ENCODE results near the gene UBL4A. TPM values are rescaled to one million over a fixed set of nuclear protein-coding genes. Genes with fewer than 3 reads are reported as not detected.

Gene UBL4A
- total RNA-seq, 1 experiment from 2014 or later, result 109 TPM

- in situ Hi-C loops (cut with HindIII; ENCODE audit: low pct_unique_long_range_greater_than_20kb, low sequenced_read_pairs), result no loop called here
Measured at GRCh38 chrX:154450312-154450711, 36.1 kb downstream of the UBL4A start.

DNA sequence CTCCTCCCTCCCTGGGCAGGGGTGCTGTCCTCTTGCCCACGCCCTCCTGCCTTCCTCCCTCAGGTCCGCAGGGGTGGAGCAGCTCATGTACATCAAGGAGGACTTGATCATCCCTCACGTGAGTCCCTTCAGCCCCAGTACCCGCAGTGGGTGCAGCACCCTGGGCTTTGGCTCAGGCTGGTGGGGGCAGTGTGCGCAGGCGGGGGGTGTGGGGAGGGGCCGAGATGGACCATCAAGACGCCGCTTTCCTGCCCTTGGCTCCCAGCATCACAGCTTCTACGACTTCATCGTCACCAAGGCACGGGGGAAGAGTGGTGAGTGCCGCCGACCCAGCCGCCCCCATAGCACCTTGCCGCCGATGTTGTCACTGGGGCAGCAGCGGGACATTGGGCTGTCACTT, 36.8 kb downstream of the UBL4A start:
- no peak for DNase-seq (ENCODE audit: low read depth)
- in situ Hi-C loops (cut with HindIII; ENCODE audit: low pct_unique_long_range_greater_than_20kb, low sequenced_read_pairs), result no loop called here

More at GRCh38 chrX:154450312-154450711, 36.1 kb downstream of the UBL4A start:
- DNase-seq (ENCODE audit: low read depth), result no peak

GRCh38 chrX:154448484-154448883, 37.9 kb downstream of the UBL4A start:
- in situ Hi-C loops (cut with HindIII; ENCODE audit: low pct_unique_long_range_greater_than_20kb, low sequenced_read_pairs), result no loop called here
- no peak for DNase-seq (ENCODE audit: low read depth)

- in situ Hi-C loops (cut with HindIII; ENCODE audit: low pct_unique_long_range_greater_than_20kb, low sequenced_read_pairs), result no loop called here
- no peak for DNase-seq (ENCODE audit: low read depth)
Measured at GRCh38 chrX:154446430-154446829, 40.0 kb downstream of the UBL4A start.

GRCh38 chrX:154445776-154446175, 40.6 kb downstream of the UBL4A start:
- in situ Hi-C loops (cut with HindIII; ENCODE audit: low pct_unique_long_range_greater_than_20kb, low sequenced_read_pairs), result no loop called here
- DNase-seq (ENCODE audit: low read depth), result no peak

DNA sequence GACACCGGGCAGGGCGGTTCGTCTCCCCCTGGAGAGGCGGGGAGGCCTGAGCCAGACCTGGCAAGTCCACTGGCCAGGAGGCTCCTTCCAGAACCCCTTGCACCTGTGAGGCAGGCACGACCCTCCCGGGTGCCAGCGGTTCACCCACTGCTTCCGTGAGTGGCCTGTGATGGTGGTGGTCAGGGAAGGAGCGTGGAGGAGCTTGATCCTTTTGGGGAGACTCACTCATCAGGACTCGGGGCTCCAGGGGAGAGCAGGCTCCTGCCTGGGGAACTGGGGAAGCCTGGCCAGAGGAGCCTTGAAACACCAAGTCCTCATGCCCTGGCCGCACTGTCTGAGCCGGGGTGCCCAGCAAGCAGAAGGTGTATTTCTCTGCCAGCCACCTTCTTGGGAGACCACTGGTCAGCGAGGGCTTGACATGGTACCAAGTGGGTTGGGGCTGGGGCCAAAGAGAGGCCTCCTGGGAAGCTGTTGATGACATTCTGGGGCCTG, 41.6 kb downstream of the UBL4A start:
- in situ Hi-C loops (cut with HindIII; ENCODE audit: low pct_unique_long_range_greater_than_20kb, low sequenced_read_pairs), result no loop called here
- DNase-seq (ENCODE audit: low read depth), result no peak

DNA sequence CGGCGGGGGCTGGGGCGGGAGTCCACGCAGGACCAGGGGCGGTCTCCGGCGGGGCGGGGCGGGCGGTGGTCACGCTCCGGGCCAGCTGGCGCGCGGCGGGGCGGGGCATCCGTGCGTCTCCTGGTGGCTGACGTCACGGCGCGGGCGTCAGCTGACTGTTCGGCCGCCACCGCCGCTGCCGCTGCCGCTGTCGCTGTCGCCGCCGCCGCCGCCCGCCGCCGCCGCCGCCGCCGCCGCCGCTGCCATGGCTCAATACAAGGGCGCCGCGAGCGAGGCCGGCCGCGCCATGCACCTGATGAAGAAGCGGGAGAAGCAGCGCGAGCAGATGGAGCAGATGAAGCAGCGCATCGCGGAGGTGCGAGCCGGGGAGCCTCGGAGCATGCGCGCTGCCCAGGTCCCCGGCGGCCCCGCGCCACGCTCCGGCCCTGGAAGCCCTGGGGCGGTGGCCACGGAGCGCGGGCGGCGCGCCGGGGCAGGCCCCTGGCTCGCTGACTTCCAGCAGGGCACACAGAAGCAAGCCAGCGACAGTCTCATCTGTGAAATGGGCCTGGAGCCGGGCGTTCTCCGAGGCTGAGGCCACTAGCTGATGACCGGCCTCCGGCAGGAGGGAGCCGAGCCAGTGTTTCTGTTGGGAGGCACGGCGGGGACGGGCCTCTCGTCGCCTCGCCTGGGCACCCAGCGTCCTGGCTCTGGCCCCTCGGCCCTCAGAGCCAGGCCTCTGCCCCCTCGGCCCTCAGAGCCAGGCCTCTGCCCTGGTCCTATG, 42.2 kb downstream of the UBL4A start, which contains the start of gene FAM50A:
Gene FAM50A (plus strand): TSS at position 150 of the 763 bp plus-strand sequence. CDS start 95 bp downstream, at position 245.
- in situ Hi-C loops (cut with HindIII; ENCODE audit: low pct_unique_long_range_greater_than_20kb, low sequenced_read_pairs), result no loop called here
- DNase-seq (ENCODE audit: low read depth), result peak; percentile 49

GRCh38 chrX:154443479-154443910, 42.9 kb downstream of the UBL4A start:
- DNase-seq (ENCODE audit: low read depth), result no peak
- in situ Hi-C loops (cut with HindIII; ENCODE audit: low pct_unique_long_range_greater_than_20kb, low sequenced_read_pairs), result no loop called here

DNA sequence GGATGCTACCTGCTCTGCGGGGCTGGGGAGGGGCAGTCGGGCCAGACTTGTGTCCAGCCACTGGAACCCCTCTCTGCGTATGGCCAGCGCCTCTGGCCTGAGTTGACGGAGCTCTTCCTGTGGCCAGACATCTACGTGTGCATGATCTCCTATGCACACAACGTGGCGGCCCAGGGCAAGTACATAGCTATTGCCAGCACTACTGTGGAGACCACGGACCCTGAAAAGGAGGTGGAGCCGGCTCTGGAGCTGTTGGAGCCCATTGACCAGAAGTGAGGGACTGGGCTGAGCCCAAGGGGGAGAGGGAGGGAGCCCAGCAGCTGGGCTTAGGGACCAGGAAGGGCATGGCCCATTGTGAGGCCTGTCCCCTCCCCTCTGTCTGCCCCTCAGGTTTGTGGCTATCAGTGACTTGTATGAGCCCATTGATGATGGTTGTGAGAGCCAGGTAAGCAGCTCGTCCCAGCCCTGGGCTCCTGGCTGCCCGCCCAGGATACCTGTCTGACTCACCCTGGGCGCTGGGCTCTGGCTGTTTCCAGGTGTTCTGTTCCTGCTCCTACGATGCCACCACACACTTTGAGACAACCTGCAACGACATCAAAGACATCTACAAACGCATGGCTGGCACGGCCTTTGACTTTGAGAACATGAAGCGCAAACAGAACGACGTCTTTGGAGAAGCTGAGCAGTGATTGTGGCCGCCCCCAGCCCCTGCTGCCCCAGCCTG, 44.3 kb downstream of the UBL4A start:
- in situ Hi-C loops (cut with HindIII; ENCODE audit: low pct_unique_long_range_greater_than_20kb, low sequenced_read_pairs), result no loop called here
- DNase-seq (ENCODE audit: low read depth), result no peak

DNA sequence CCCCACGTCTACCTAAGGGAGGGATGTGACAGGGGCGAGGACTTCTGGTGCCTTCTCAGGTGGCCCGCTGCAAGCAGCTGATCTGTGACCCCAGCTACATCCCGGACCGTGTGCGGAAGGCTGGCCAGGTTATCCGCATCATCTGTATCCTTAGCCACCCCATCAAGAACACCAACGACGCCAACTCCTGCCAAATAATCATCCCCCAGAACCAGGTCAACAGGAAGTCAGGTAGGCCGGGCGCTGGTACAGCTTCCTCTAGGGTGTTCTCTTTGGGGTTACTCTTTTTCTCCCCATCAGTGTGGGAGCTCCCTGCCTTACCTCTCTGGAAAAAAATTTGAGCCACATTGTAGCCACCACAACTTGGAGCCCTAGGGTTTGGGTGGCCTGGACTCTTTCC, 44.9 kb downstream of the UBL4A start:
- in situ Hi-C loops (cut with HindIII; ENCODE audit: low pct_unique_long_range_greater_than_20kb, low sequenced_read_pairs), result no loop called here
- no peak for DNase-seq (ENCODE audit: low read depth)

- in situ Hi-C loops (cut with HindIII; ENCODE audit: low pct_unique_long_range_greater_than_20kb, low sequenced_read_pairs), result no loop called here
- DNase-seq (ENCODE audit: low read depth), result no peak
Measured at GRCh38 chrX:154440623-154441357, 45.6 kb downstream of the UBL4A start.

DNA sequence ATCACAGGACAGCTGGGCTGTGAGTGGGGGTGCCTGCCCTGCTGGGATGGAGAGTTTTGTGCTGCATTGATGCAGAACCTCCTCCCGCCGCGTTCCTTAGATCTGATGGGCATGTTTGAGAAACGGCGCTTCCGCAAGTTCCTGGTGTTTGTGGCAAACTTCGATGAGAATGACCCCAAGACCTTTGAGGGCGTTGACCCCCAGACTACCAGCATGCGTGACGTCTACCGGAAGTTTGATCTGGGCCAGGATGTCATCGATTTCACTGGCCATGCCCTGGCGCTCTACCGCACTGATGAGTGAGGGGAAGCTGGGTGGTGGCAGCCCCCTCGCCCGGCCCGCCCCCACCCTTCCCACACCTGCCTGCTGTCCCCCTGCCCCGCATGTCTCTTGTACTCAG, 46.6 kb downstream of the UBL4A start:
- no peak for DNase-seq (ENCODE audit: low read depth)
- in situ Hi-C loops (cut with HindIII; ENCODE audit: low pct_unique_long_range_greater_than_20kb, low sequenced_read_pairs), result no loop called here

- in situ Hi-C loops (cut with HindIII; ENCODE audit: low pct_unique_long_range_greater_than_20kb, low sequenced_read_pairs), result no loop called here
- no peak for DNase-seq (ENCODE audit: low read depth)
Measured at GRCh38 chrX:154437971-154438893, 48.2 kb downstream of the UBL4A start.

- in situ Hi-C loops (cut with HindIII; ENCODE audit: low pct_unique_long_range_greater_than_20kb, low sequenced_read_pairs), result no loop called here
- DNase-seq (ENCODE audit: low read depth), result peak; percentile 57
Measured at GRCh38 chrX:154436983-154437752, 49.2 kb downstream of the UBL4A start, which contains the start of gene GDI1. GDI1 (plus strand) TSS chrX:154437154; CDS start chrX:154437255, 101 bp downstream.

- in situ Hi-C loops (cut with HindIII; ENCODE audit: low pct_unique_long_range_greater_than_20kb, low sequenced_read_pairs), result no loop called here
- no peak for DNase-seq (ENCODE audit: low read depth)
Measured at GRCh38 chrX:154436374-154436982, 49.9 kb downstream of the UBL4A start.

- in situ Hi-C loops (cut with HindIII; ENCODE audit: low pct_unique_long_range_greater_than_20kb, low sequenced_read_pairs), result no loop called here
- DNase-seq (ENCODE audit: low read depth), result no peak
Measured at GRCh38 chrX:154435171-154435733, 51.2 kb downstream of the UBL4A start.
